Tibial artery (tissue), 4 donors: ENCODE measurements around the gene CTPS1.

ENCODE experiments used
- DNase-seq, 2 donors: peaks; one replicate each; pipeline ENCODE4 v3.0.0-alpha.2; 2019
- H3K27ac ChIP-seq, 2 donors: fragments of 200-600 bp; sonication (generic) in 1 of 2; 1 replicate in 1 of 2; 2 replicates in 1 of 2; pipeline ENCODE4 v1.5.1; 2018 to 2019; ENCODE audit warnings: mild to moderate bottlenecking in 1 of 2
- H3K27me3 ChIP-seq, 2 donors: fragments of 200-600 bp; sonication (generic) in 1 of 2; one replicate each; pipeline versions ENCODE4 v1.5.1 to v1.6.0; 2016 to 2019
- H3K36me3 ChIP-seq, 3 donors: fragments of 200-600 bp; sonication (generic) in 2 of 3; one replicate each; pipeline ENCODE4 v1.5.1; 2016 to 2019; ENCODE audit warnings: mild to moderate bottlenecking in 2 of 3
- H3K4me1 ChIP-seq, 4 donors: fragments of 200-600 bp; sonication (generic) in 2 of 4; 1 replicate in 3 of 4; 2 replicates in 1 of 4; pipeline ENCODE4 v1.5.1; 2016 to 2019
- H3K4me3 ChIP-seq, 2 donors: fragments of 200-600 bp; sonication (generic) in 1 of 2; 1 replicate in 1 of 2; 2 replicates in 1 of 2; pipeline ENCODE4 v1.5.1; 2018 to 2019; ENCODE audit warnings: mild to moderate bottlenecking in 2 of 2
- H3K9me3 ChIP-seq, 3 donors: fragments of 200-600 bp; sonication (generic) in 1 of 3; one replicate each; pipeline ENCODE4 v1.5.1; 2016 to 2019
- CTCF ChIP-seq, 2 experiments: fragments of 200-600 bp in 1 of 2; fragments of 450-650 bp in 1 of 2; IDR thresholded peaks; one replicate each; pipeline ENCODE4 v1.5.1; 2017 to 2019; ENCODE audit warnings: antibody characterized with exemption in 2 of 2, mild to moderate bottlenecking in 1 of 2, moderate library complexity in 1 of 2
- intact Hi-C: fragments of 100-400 bp; cut with DNase I; formaldehyde crosslinking; loops from one replicate; pipeline ENCODE4 v1.15.0; 2023; ENCODE audit warnings: low total_unique reads

The CTPS1 gene

DNA sequence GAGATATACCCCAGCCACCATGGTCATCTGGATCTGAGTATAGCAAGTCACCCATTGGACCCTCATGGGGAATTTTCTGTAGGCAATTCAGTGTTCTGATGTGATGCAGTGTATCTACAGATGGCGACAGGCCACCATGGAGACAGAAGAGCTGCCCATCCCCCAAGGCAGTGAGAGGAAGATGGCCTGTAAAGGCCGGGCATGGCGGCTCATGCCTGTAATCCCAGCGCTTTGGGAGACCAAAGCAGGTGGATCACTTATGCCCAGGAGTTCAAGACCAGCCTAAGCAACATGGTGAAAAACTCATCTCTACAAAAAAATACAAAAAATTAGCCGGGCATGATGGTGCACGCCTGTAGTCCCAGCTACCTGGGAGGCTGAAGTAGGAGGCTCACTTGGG is 41.1 kb upstream of the CTPS1 start:
- intact Hi-C loops, result no loop called here
- peak in 1 of 2 donors; percentile 57 for DNase-seq
- H3K4me1 ChIP-seq, result peaks cover 0 to 54% (median 24%) of the 10 kb centered on the region in 4 donors

GRCh38 chr1:40939320-40940059 is 40.0 kb upstream of the CTPS1 start:
- H3K36me3 ChIP-seq, result no peaks in the 10 kb centered on the region
- intact Hi-C loops, result no loop called here
- no peaks in the 10 kb centered on the region for H3K9me3 ChIP-seq
- peaks cover 0 to 65% (median 35%) of the 10 kb centered on the region in 4 donors for H3K4me1 ChIP-seq
- TF ChIP-seq CTCF (IDR thresholded peaks at IDR 0.05), result no peak
- no peak overlapping the region for H3K4me3 ChIP-seq
- no peak overlapping the region for H3K27ac ChIP-seq
- H3K27me3 ChIP-seq, result no peaks in the 10 kb centered on the region
- peak; percentile 35 to 67 for DNase-seq

More for the DNA sequence above, 41.1 kb upstream of the CTPS1 start:
- Histone ChIP-seq H3K4me3 (no peak overlapping the region), H3K36me3 (no peaks in the 10 kb centered on the region), H3K27me3 (no peaks in the 10 kb centered on the region), H3K27ac (no peak overlapping the region), H3K9me3 (no peaks in the 10 kb centered on the region)
- no peak for TF ChIP-seq CTCF (IDR thresholded peaks at IDR 0.05)

GRCh38 chr1:40944326-40944725 is 35.2 kb upstream of the CTPS1 start:
- DNase-seq, result peak; percentile 51 to 73
- H3K4me1 ChIP-seq, result peaks cover 0 to 75% (median 52%) of the 10 kb centered on the region in 4 donors
- no peak for TF ChIP-seq CTCF (IDR thresholded peaks at IDR 0.05)
- H3K9me3 ChIP-seq, result no peaks in the 10 kb centered on the region
- H3K27ac ChIP-seq, result peak overlapping the region; percentile 80 to 86
- H3K36me3 ChIP-seq, result no peaks in the 10 kb centered on the region
- intact Hi-C loops, result no loop called here
- peak overlapping the region in 1 of 2 donors; percentile 36 for H3K4me3 ChIP-seq
- no peaks in the 10 kb centered on the region for H3K27me3 ChIP-seq

DNA sequence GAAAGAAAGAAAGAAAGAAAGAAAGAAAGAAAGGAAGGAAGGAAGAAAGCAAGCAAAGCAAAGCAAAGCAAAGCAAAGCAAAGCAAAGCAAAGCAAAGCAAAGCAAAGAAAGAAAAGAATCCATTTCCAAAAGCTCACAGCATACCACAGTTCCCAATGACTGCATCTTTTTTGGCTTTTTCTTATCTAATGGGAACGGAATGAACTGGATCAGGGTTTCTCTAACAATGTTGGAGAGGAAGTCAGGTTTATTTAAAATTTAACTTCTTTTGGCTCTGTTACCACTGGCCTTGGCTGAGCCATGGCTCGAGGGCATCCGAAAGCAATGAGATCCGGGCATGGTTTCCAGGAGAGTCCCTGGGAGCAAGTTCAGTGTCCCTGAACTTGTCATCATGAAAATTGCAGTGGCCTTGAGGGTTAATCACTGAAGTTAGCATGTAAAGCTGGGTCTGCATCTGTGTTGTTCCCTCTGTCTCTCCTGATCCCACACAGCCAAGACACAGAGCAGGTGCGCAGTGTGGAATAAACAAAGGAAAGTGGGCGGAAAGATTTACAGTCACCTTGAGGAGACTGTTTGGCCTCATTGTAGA is 34.6 kb upstream of the CTPS1 start:
- Histone ChIP-seq H3K36me3 (no peaks in the 10 kb centered on the region), H3K4me1 (peaks cover 0 to 69% (median 47%) of the 10 kb centered on the region in 4 donors), H3K9me3 (no peaks in the 10 kb centered on the region), H3K27ac (peak overlapping the region; percentile 80 to 86), H3K27me3 (no peaks in the 10 kb centered on the region), H3K4me3 (peak overlapping the region in 1 of 2 donors; percentile 36)
- intact Hi-C loops, result loop anchor here (5.0 kb wide), 1 partner anchor 83 kb away; the partner anchor contains the start of gene CITED4
- TF ChIP-seq CTCF (IDR thresholded peaks at IDR 0.05), result no peak
- peak in 1 of 2 donors; percentile 72 for DNase-seq

DNA sequence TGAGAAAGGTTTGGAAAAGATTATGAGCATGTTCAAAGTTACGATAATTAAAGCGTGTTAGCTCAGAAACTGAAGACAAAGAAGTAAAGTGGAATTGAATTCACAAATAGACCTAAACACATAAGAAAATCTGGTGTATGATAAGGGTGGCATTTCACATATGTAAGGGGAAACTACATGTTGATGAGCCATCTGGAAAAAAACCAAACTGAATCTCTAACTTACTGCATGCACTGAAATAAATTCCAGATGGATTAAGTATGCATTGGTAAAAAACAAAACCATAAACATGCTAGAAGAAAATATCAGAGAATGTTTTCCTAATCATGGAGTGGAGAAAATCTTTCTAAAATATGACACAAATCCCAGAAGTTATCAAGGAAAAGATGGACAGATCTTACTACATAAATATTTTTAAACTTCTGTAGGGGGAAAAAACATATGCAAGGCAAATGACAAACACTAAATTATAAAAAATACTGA is 34.0 kb upstream of the CTPS1 start:
- intact Hi-C loops, result loop anchor here (5.0 kb wide), 1 partner anchor 83 kb away; the partner anchor contains the start of gene CITED4
- Histone ChIP-seq H3K27me3 (no peaks in the 10 kb centered on the region), H3K4me1 (peaks cover 0 to 63% (median 42%) of the 10 kb centered on the region in 4 donors), H3K9me3 (no peaks in the 10 kb centered on the region), H3K36me3 (no peaks in the 10 kb centered on the region), H3K27ac (peak overlapping the region; percentile 80 to 86), H3K4me3 (no peak overlapping the region)
- DNase-seq, result no peak
- no peak for TF ChIP-seq CTCF (IDR thresholded peaks at IDR 0.05)
